GOT3 (cell line): Measurements from ENCODE around the gene KRTAP10-7.
"Not testable (repeated sequence)": the region's sequence is repeated elsewhere in the genome, so short reads cannot be mapped to it uniquely, and the experiment has no call there.

Experiments
- DNase-seq: peaks from one replicate; lab custom pipeline; 2025; ENCODE audit warnings: mixed read lengths; lab: John Stamatoyannopoulos, UW

Gene KRTAP10-7

DNA sequence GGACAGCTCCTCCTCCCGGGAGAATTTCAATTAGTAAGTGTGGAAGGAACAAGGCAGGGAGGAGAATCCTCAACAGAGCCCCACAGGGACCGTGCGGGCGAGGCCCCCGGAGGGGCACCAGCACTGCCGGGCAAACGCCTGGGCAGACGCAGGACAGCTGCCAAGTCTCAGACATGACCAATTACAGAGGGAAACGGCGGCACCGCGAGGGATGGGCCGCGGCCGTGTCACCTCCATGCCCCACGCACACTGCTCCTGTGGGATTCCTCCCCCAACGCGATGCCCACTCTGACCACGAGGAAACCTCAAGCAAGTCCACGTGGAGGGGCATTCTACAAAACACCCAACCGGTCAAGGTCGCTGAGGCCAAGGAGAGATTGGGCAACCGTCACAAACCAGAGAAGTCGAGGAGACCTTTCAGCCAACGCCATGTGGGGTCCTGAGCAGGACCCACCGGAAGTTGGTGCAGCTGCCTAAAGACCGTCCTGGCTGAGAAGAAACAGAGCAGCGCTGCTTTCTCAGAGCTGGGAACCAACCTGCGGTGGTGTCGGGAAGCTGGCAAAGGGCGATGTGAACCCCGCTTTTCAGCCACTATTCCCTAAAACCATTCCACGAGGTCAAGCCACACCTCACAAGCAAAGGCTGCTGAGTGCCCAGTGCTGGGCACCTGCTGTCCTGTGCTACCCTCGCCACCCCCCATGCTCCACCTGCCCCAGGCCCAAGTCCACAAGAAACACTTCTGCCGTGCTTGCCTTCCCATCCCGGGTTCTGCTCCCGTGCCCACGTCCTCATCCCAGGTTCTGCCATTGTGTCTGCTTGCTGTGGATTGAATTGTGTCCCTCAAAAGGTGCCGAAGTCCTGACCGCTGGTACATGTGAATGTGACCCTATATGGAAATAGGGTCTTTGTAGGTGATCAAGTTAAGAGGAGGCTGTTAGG lies 28.3 kb upstream of the KRTAP10-7 start:
- DNase-seq, result no peak

DNA sequence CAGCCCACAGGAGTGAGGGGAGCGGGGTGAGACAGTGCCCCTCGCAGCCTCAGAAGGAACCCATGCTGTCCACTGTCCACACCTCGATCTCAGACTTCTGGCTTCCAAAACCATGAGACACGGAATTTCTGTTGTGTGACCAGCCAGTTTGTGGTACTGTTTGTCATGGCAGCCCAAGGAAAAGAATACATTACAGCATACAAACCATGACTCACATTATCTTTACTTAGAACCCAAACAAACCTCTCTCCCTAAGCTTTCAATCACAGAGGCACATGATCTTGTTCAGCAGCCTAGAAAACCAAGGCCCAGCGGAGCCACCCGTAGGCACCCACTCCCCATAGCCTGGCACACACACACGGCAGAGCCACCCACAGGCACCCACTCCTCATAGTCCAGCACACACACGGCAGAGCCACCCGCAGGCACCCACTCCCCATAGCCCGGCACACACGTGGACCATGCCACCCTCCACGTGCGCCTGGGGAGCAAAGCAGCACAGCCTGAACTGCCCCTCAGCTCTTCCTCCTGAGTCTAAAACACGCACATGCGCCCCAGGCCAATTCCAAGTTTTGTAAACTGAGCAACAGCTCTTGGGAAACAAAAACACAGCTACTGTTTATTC lies 27.3 kb upstream of the KRTAP10-7 start:
- no peak for DNase-seq

DNA sequence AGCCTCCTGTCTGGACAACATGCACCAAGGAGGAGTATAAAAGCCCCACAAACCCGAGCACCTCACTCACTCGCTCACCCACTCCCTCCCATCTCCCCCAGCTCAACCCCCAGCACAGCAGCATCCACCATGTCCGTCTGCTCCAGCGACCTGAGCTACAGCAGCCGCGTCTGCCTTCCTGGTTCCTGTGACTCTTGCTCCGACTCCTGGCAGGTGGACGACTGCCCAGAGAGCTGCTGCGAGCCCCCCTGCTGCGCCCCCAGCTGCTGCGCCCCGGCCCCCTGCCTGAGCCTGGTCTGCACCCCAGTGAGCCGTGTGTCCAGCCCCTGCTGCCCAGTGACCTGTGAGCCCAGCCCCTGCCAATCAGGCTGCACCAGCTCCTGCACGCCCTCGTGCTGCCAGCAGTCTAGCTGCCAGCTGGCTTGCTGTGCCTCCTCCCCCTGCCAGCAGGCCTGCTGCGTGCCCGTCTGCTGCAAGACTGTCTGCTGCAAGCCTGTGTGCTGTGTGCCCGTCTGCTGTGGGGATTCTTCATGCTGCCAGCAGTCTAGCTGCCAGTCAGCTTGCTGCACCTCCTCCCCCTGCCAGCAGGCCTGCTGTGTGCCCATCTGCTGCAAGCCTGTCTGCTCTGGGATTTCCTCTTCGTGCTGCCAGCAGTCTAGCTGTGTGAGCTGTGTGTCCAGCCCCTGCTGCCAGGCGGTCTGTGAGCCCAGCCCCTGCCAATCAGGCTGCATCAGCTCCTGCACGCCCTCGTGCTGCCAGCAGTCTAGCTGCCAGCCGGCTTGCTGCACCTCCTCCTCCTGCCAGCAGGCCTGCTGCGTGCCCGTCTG lies 26.6 kb upstream of the KRTAP10-7 start, which contains the start of gene KRTAP10-4:
Gene KRTAP10-4, plus strand, starts transcription at position 100 of the 827 bp plus-strand sequence. Its CDS starts 30 bp downstream, at position 130.
- DNase-seq, result not testable (repeated sequence)

DNA sequence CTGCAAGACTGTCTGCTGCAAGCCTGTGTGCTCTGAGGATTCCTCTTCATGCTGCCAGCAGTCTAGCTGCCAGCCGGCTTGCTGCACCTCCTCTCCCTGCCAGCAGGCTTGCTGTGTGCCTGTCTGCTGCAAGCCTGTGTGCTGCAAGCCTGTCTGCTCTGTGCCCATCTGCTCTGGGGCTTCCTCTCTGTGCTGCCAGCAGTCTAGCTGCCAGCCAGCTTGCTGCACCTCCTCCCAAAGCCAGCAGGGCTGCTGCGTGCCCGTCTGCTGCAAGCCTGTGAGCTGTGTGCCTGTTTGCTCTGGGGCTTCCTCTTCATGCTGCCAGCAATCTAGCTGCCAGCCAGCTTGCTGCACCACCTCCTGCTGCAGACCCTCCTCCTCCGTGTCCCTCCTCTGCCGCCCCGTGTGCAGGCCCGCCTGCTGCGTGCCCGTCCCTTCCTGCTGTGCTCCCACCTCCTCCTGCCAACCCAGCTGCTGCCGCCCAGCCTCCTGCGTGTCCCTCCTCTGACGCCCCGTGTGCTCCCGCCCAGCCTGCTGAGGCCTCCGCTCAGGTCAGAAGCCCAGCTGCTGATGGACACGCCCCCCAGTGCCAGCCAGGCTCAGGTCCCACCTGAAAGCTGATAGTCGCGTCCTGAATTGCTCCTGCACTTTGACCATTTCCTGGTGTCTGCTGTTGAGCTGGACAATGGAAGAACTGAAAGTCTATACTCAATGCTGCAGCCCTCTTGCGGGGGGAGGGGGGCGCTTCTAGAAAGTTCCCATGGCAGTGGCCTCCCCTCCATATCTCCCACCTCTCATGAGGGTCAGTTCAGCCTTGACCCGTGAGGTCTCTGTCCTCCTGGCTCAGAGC lies 25.7 kb upstream of the KRTAP10-7 start:
- DNase-seq, result no peak

DNA sequence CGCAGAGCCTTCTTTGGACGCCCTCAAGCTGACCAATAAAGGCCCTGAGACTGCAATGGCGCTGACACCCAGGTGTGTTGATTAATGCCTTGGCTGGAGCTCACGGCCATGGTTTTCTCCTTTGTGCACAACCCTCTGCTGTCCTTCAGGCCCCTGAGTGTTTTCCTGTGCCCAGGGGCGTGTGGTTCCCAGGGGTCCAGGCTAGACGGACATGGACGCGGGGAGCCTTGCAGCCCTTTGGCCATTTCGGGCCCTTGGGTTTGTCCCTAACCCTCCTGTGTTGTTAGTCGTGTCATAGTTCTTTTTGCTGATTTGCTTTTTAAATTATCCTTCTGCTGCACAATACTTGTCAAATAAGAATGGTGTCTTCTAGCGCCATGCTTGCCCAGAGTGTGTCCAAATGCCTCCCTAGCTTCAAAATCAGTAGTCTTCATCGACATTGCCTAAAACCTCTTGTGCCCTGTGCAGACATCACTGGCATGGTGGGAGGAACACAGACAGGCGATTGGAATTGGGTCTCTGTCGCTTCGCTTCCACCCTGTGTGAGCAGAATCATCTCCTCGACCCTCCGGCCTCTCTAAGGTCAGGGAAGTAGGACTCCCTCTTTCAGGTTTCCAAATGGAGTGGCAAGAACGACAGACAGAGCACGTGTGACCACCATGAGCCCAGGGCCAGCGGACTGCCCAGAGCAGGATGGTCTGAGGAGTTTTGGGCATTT lies 24.9 kb upstream of the KRTAP10-7 start:
- no peak for DNase-seq

DNA sequence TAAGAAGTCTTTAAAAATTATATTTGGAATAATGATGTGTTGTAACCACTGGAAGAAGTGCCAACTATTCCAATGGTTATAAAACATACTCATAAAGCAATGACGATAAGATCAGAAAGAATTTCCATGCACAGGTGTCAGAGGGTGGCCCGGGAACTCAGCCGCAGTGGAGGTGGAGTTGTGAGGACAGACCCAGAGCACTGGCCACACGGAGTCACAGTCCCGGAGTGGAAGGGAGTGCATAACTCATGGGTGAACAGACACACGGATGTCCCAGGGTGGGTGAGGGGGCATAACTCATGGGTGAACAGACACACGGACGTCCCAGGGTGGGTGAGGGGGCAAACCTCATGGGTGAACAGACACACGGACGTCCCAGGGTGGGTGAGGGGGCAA lies 24.4 kb upstream of the KRTAP10-7 start:
- no peak for DNase-seq

DNA sequence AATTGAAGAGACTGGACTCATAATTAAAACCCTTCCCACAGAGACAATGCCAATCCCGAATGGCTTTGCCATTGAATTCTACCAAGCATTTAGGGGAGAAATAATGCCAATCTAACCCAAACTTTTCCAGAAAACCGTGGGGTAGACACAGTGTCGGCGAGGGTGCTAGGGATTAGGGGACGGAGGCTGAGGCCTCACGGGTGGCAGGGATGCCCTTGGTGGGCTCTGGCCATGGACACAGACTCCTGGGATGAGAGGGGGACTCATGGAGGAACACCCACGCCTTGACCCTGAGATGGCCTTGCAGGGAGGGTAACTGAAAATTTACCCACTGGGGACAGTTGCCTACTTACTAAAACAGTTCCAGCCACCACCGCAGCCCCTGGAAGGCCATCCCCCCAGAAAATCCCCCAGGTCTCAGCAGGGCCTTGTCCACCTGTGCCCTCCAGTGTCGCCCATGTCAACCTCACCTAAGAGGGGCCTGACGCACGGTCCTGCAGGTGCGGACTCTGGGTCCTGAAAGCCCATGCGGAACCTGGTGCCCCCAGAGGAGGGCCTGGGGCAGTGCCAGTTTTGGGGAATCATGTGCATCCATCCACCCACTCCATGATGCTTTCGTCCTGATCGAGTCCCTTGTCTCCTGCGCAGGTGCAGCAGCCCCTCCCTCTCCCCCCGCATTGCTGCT lies 21.9 kb upstream of the KRTAP10-7 start:
- DNase-seq, result no peak

DNA sequence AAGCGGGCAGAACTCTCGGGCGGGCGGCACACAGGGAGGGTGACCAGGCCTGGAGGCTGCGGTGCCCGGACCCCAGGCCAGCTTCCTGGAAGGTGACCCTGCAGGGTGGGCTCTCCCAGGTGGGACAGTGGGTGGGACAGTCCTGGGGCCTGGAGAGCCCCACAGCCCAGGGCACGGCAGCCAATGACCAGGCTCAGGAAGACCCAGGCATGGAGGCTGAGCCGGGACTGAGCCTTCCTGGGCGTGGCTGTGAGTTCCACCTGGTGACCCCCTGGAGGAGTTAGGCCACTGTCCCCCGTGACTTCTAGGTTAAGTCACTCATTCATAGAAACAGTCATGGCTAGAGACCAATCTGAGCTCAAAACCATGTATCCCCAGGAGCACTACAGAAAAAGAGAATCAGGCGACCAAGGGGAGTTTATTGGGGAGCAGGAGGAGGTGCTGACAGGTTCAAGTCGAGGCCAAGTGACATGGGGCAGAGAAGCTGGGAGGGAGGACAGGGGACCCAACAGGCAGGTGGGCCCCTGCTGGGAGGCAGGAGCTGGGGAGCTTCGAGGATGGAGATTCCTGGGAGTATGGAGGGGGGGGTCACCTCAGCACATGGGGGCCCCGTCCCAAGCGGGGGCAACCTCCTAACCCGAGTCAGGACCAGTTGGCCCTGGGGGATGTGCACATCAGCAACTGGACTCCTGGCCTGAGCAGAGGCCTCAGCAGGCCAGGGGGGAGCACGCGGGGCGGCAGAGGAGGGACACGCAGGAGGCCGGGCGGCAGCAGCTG lies 21.2 kb upstream of the KRTAP10-7 start:
- no peak for DNase-seq

DNA sequence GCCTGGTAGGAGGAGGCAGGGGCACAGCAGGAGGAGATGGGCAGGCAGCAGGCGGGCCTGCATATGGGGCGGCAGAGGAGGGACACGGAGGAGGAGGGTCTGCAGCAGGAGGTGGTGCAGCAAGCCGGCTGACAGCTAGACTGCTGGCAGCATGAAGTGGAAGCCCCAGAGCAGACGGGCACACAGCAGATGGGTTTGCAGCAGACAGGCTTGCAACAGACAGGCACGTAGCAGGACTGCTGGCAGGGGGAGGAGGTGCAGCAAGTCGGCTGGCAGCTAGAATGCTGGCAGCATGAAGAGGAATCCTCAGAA lies 20.6 kb upstream of the KRTAP10-7 start:
- no peak for DNase-seq

DNA sequence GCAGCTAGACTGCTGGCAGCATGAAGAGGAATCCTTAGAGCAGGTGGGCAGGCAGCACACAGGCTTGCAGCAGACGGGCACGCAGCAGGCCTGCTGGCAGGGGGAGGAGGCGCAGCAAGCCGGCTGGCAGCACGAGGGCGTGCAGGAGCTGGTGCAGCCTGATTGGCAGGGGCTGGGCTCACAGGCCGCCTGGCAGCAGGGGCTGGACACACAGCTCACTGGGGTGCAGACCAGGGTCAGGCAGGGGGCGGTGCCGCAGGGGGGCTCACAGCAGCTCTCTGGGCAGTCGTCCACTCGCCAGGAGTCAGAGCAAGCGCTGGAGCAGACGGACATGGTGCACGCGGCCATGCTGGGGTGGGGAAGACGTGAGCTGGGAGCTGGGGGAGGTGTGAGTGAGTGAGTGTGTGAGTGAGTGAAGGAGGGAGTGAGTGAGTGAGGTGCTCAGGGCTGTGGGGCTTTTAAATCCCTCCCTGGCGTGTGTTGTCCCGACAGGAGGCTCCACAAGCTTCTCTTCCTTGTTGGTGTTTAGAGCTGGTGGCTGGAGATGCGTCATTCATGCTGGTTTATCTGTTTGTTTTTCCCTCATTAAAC lies 20.1 kb upstream of the KRTAP10-7 start, which contains the start of gene KRTAP10-5:
Gene KRTAP10-5, minus strand, starts transcription at position 374 of the 591 bp plus-strand sequence. Its CDS starts 26 bp downstream, at position 348.
- not testable (repeated sequence) for DNase-seq

DNA sequence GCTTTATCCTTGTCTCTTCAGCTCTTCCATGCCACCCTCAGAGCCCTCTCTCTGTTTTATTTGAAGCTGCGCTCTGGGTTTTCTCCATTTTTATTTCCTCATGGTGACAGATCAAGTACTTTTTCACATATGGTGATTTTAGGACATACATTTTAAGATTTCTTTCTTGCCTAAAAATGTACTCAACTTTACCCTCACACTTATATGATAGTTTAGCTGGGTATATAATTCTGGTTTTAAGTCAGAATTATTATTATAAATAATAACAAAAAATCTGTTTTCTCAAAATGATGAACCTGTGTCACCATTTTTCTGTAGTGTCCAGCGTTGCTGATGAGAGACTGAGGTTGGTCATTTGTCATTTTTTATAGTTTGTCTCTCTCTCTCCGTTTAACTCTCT lies 19.2 kb upstream of the KRTAP10-7 start:
- no peak for DNase-seq

DNA sequence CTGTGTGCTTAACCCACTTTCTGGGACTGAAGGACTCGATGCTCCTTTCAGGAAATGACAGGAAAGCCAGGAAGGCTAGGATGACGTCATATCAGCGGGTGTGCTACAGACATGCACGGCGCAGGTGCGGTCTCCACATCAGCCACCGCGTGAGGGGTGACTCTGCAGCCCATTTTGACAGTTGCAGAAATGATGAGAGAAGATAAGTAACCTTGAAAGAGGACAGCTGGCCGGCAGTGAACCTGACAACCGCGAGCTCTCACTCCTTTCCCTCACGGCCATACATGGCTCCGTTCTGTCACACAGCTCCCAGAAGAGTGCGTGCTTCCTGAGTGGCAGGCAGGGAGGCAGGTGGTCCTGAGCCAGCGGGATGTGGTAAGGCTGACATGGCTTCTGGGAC lies 18.3 kb upstream of the KRTAP10-7 start:
- DNase-seq, result no peak

DNA sequence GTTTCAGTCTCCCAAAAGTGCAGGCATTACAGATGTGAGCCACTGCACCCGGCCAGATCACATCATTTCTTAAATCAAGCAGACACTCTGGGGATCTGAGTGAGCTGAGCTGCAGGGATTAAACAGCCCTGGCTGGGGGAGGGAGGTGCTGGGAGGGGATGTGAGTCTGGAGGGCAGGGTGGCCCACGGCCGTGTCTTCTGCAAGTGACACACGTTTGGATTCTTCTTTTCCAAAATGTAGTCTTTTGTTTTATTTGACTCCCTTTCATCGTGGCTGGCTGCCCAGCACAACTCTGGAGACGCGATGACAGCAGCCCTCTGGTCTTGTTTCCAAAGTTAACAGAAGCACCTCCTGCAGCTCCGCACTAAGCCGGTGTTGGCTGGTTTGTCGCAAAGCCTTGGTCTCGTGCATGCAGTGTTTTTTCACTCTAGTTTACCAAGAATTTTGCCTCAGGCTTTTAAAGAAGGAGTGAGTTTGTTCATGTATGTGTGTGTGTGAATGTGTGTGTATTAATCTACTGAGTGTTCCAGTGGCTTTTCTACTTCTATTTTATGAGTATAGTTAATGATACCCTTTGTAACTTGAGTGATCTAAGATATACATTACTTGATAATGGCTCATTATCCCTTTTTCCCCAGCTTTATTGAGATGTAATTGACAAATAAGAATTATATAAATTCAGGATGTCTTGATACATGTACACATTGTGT lies 17.2 kb upstream of the KRTAP10-7 start:
- no peak for DNase-seq

DNA sequence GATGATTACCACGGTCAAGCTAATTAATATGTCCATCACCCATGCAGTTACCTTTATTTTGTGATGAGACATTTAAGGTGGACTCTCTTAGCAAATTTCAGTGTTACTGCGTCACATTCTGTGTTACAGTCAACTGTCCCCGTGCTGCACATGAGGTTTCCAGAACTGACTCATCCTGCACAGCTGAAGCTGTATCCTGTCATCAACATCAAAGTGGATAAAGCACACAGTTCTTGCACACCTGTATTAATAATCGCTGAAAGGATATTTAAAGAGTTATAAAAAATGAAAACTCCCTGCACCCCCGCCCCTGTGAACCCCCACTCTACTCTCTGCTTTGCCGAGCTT lies 16.6 kb upstream of the KRTAP10-7 start:
- DNase-seq, result no peak

DNA sequence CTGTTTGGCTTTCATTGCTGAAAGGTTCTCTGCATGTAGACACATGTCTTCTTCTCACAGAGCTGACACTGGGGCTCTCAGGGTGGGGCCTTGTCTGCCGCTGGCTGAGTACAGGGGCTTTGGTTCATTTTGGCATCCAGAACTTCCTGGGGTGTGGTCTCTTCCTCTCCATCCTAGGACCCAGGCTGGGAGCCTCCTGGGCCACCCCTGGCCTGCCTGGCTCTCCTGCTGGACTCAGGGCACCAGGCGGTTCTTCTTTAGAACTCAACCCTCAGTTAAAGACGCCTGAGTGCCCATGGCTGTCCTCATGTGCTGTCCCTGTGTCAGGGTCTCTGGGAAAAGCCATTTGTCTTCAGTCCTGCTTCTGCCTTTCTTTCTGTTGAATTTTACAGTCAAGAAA lies 14.5 kb upstream of the KRTAP10-7 start:
- no peak for DNase-seq

DNA sequence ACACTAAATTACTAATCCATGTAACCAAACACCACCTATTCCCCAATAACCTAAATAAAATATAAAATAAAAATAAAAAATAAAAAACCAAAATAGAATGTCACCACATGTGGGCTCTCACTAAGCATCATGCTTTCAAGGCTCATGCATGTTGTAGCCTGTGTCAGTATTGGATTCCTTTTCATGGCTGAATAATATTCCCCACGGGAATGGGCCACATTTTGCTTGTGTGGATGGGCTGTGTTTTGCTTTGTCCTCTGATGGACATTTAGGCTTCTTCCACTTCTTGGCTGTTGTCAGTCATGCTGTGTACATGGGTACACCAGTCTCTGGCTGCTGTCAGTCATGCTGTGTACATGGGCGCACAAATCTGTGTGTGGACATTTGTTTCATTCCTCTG lies 11.3 kb upstream of the KRTAP10-7 start:
- DNase-seq, result no peak

DNA sequence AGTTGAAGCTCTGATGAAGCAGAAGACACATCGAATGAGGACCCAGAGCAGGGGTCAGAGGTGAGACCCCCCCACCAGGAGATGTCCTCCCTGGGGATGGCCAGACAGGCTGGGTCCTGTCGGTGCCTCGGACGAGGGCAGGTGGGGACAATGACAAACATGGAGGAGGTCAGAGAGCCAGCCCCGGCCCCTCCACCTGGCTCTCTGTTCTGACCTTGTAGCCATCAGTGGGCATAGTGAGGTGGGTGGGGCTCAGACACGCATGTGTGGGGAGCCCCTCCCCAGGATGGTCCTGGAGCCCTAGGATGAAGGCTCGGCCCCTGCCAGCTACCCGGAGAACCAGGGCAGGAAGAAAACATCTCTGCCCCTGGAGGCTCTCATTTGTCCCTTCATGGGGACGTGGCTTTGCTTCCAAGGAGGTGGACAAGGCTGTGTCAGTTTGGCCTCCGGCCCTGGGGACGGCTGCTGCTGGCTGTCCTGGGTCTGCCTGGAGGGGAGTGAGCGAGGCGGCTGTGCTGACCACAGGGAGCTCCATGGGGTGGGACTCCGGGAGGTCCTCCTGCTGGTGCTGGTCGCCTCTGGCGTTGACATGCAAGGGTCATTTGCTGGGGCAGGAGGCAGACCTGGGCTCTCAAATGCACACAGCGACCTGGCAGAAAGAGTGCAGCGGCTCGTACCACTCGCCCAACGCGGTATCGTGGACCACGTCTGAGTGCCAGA lies 10.7 kb upstream of the KRTAP10-7 start:
- DNase-seq, result no peak

DNA sequence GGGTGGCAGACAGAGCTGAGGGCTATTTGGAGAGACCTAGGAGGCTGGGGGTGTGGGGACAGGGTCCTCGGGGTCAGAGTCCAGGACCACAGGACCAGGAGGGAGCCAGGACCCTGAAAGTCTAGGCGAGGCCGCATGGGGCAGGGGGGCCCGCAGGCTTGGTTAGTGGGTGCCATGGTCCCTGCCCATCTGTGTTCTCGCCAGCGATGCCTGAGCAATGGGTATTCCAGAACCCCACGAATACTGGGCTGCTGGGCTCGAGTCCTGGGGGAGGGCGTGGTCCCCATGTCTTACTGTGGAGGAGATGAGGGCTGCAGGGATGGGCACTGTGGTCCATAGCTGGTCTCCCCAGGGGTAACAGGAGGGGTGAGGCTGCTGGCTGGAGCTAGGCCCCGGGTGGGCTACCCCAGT lies 10.1 kb upstream of the KRTAP10-7 start:
- DNase-seq, result no peak
